Measurements from ENCODE around the gene ACHE.

DNA sequence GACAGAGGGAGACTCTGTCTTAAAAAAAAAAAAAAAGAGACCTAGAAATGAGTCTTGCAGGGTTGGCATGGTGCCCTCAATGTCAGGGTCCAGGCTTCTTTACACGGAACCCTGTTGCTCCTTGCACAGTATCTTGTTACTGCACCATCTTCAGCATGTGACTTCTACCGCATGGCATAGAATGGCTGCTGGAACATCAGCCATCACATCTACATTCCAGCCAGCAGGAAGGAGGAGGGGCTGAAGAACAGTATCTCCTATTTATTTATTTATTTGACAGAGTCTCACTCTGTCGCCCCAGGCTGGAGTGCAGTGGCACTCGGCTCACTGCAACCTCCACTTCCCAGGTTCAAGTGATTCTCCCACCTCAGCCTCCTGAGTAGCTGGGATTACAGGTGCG, 3.7 kb upstream of the ACHE start:
- TF ChIP-seq, protein P1, sequence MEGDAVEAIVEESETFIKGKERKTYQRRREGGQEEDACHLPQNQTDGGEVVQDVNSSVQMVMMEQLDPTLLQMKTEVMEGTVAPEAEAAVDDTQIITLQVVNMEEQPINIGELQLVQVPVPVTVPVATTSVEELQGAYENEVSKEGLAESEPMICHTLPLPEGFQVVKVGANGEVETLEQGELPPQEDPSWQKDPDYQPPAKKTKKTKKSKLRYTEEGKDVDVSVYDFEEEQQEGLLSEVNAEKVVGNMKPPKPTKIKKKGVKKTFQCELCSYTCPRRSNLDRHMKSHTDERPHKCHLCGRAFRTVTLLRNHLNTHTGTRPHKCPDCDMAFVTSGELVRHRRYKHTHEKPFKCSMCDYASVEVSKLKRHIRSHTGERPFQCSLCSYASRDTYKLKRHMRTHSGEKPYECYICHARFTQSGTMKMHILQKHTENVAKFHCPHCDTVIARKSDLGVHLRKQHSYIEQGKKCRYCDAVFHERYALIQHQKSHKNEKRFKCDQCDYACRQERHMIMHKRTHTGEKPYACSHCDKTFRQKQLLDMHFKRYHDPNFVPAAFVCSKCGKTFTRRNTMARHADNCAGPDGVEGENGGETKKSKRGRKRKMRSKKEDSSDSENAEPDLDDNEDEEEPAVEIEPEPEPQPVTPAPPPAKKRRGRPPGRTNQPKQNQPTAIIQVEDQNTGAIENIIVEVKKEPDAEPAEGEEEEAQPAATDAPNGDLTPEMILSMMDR (IDR thresholded peaks at IDR 0.05): no peak
- TF ChIP-seq POLR2A (IDR thresholded peaks at IDR 0.05): no peak
